Lower leg skin (tissue), 3 donors: Measurements from ENCODE around the gene PDXDC1.

Source experiments
- POLR2A ChIP-seq, 2 donors: fragments of 450-650 bp; IDR thresholded peaks; one replicate each; pipeline ENCODE4 v1.6.1; 2016 to 2017; ENCODE audit warnings: antibody characterized with exemption in 2 of 2, mild to moderate bottlenecking in 1 of 2, moderate library complexity in 1 of 2
- TF ChIP-seq, protein P1 (sequence below), 3 donors: fragments of 450-650 bp; IDR thresholded peaks; one replicate each; pipeline ENCODE4 v1.5.1; 2016; ENCODE audit warnings: antibody characterized with exemption in 3 of 3, mild to moderate bottlenecking in 3 of 3, moderate library complexity in 2 of 3

DNA sequence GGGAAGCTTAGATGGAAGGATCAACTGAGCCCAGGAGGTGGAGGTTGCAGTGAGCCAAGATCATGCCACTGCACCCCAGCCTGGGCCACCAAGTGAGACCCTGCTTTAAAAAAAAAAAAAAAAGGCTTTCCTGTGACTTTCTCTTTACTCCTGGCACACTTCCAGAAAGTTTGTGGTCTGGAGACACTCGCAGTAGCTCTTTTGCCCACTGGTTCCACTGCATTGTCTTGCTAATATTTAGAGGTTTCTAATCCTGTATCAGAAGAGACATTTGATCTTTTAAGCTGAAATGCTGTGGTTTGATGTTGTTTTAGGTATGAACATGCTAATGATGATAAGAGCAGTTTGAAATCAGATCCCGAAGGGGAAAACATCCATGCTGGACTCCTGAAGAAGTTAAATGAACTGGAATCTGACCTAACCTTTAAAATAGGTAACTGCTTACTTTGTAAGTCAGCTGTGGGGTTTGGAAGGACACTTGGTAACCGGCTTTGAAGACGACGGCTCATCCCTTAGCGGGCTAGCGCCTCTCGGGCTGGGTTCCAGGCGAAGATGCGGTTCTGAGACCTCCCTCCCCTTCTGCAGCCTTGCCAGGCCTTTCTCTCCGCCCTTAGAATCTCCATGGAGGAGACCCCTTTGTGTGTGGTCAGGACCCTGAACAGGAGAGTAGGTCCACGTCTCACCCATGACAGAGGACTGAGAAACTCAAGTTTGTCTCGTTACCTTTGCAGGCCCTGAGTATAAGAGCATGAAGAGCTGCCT is 57.9 kb downstream of the PDXDC1 start:
- TF ChIP-seq, protein P1, sequence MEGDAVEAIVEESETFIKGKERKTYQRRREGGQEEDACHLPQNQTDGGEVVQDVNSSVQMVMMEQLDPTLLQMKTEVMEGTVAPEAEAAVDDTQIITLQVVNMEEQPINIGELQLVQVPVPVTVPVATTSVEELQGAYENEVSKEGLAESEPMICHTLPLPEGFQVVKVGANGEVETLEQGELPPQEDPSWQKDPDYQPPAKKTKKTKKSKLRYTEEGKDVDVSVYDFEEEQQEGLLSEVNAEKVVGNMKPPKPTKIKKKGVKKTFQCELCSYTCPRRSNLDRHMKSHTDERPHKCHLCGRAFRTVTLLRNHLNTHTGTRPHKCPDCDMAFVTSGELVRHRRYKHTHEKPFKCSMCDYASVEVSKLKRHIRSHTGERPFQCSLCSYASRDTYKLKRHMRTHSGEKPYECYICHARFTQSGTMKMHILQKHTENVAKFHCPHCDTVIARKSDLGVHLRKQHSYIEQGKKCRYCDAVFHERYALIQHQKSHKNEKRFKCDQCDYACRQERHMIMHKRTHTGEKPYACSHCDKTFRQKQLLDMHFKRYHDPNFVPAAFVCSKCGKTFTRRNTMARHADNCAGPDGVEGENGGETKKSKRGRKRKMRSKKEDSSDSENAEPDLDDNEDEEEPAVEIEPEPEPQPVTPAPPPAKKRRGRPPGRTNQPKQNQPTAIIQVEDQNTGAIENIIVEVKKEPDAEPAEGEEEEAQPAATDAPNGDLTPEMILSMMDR (IDR thresholded peaks at IDR 0.05): no peak
- TF ChIP-seq POLR2A (IDR thresholded peaks at IDR 0.05): no peak
